Erythroblast (primary cell): Measurements from ENCODE around the gene EPOP.

ENCODE experiments used
- GATA1 ChIP-seq: IDR thresholded peaks from 2 replicates; pipeline ENCODE4 v1.6.1; 2011; ENCODE audit warnings: low read depth, mild to moderate bottlenecking, control low read depth, low read length, moderate library complexity
- POLR2A ChIP-seq: IDR thresholded peaks from 2 replicates; pipeline ENCODE4 v1.6.1; 2011; ENCODE audit warnings: mild to moderate bottlenecking, low read length

GRCh38 chr17:38719943-38720641 is 45.3 kb upstream of the EPOP start:
- TF ChIP-seq POLR2A (no peak), GATA1 (no peak)
